CD14-positive monocyte (primary cell): ENCODE results near the gene RUFY4. TPM values are rescaled to one million over a fixed set of nuclear protein-coding genes. Genes with fewer than 3 reads are reported as not detected.

ENCODE experiments used
- DNase-seq, 3 donors: peaks; one replicate each; pipeline ENCODE4 v3.0.0-alpha.2; 2011 to 2022
- H2AFZ ChIP-seq: 2 replicates; pipeline ENCODE4 v1.6.0; 2012; ENCODE audit warnings: mild to moderate bottlenecking, low read depth, low read length, inconsistent platforms; ENCODE audit not compliant: insufficient read depth, poor library complexity, severe bottlenecking
- H3K27ac ChIP-seq, 2 donors: 1 replicate in 1 of 2; 2 replicates in 1 of 2; pipeline ENCODE4 v1.5.1; 2012 to 2013; ENCODE audit warnings: low read length in 2 of 2, control low read depth in 1 of 2, inconsistent platforms in 1 of 2, low read depth in 1 of 2, mild to moderate bottlenecking in 1 of 2
- H3K27me3 ChIP-seq, 2 donors: one replicate each; pipeline versions ENCODE4 v1.6.0 to v1.6.1; 2011 to 2013; ENCODE audit warnings: low read length in 2 of 2; ENCODE audit not compliant: control insufficient read depth in 2 of 2, insufficient read depth in 2 of 2
- H3K36me3 ChIP-seq, 2 donors: replicated peaks in 1 of 2; 1 replicate in 1 of 2; 2 replicates in 1 of 2; pipeline versions ENCODE4 v1.5.1 to v1.6.1; 2012 to 2013; ENCODE audit warnings: low read length in 2 of 2, control low read depth in 1 of 2, inconsistent platforms in 1 of 2, mild to moderate bottlenecking in 1 of 2; ENCODE audit not compliant: insufficient read depth in 2 of 2, control insufficient read depth in 1 of 2
- H3K4me1 ChIP-seq, 2 donors: 1 replicate in 1 of 2; 2 replicates in 1 of 2; pipeline versions ENCODE4 v1.5.1 to v1.6.1; 2012 to 2013; ENCODE audit warnings: low read length in 2 of 2, control low read depth in 1 of 2, inconsistent platforms in 1 of 2, mild to moderate bottlenecking in 1 of 2, moderate library complexity in 1 of 2; ENCODE audit not compliant: insufficient read depth in 2 of 2, control insufficient read depth in 1 of 2
- H3K4me2 ChIP-seq: replicated peaks from 2 replicates; pipeline ENCODE3; 2012; ENCODE audit warnings: low read length, moderate library complexity, mild to moderate bottlenecking; ENCODE audit not compliant: poor library complexity, severe bottlenecking; ENCODE audit errors: extremely low read depth
- H3K4me3 ChIP-seq, 3 experiments: fragments of 200-600 bp in 1 of 3; sonication (generic) in 1 of 3; replicated peaks in 1 of 3; 1 replicate in 2 of 3; 2 replicates in 1 of 3; pipeline ENCODE4 v1.5.1; 2011 to 2013; ENCODE audit warnings: low read length in 3 of 3, mild to moderate bottlenecking in 3 of 3, control low read depth in 2 of 3, low read depth in 2 of 3, inconsistent platforms in 1 of 3, moderate library complexity in 1 of 3
- H3K79me2 ChIP-seq: 2 replicates; pipeline ENCODE4 v1.6.0; 2012; ENCODE audit warnings: mild to moderate bottlenecking, control low read depth, inconsistent platforms, low read length, moderate library complexity; ENCODE audit not compliant: insufficient read depth
- H3K9ac ChIP-seq: 2 replicates; pipeline ENCODE4 v1.6.0; 2017; ENCODE audit warnings: low read length, mild to moderate bottlenecking; ENCODE audit not compliant: insufficient read depth, poor library complexity, severe bottlenecking
- H3K9me3 ChIP-seq, 2 donors: replicated peaks in 1 of 2; 1 replicate in 1 of 2; 2 replicates in 1 of 2; pipeline versions ENCODE4 v1.5.1 to v1.6.1; 2012 to 2013; ENCODE audit warnings: low read length in 2 of 2, control low read depth in 1 of 2; ENCODE audit not compliant: control insufficient read depth in 1 of 2, insufficient read depth in 1 of 2
- H4K20me1 ChIP-seq: 2 replicates; pipeline ENCODE4 v1.6.0; 2012; ENCODE audit warnings: mild to moderate bottlenecking, low read length, control low read depth, moderate library complexity; ENCODE audit not compliant: insufficient read depth
- H3K27ac Mint-ChIP-seq, 7 donors: one replicate each; pipeline ENCODE4 v1.8.0; 2020; ENCODE audit warnings: mild to moderate bottlenecking in 7 of 7, mixed read lengths in 7 of 7, moderate library complexity in 6 of 7, inconsistent platforms in 2 of 7
- H3K27me3 Mint-ChIP-seq, 3 donors: one replicate each; pipeline ENCODE4 v1.8.0; 2021 to 2022; ENCODE audit warnings: low read depth in 3 of 3, mild to moderate bottlenecking in 3 of 3, mixed read lengths in 3 of 3, moderate library complexity in 3 of 3, inconsistent platforms in 1 of 3
- H3K36me3 Mint-ChIP-seq, 2 donors: one replicate each; pipeline ENCODE4 v1.8.0; 2020; ENCODE audit warnings: mixed read lengths in 2 of 2, inconsistent platforms in 1 of 2, mild to moderate bottlenecking in 1 of 2
- H3K4me1 Mint-ChIP-seq: one replicate; pipeline ENCODE4 v1.8.0; 2020; ENCODE audit warnings: mild to moderate bottlenecking, mixed read lengths
- H3K4me3 Mint-ChIP-seq, 2 donors: one replicate each; pipeline ENCODE4 v1.8.0; 2020; ENCODE audit warnings: mild to moderate bottlenecking in 2 of 2, mixed read lengths in 2 of 2, moderate library complexity in 1 of 2
- H3K9me3 Mint-ChIP-seq, 7 donors: one replicate each; pipeline ENCODE4 v1.8.0; 2020 to 2022; ENCODE audit warnings: mixed read lengths in 7 of 7, mild to moderate bottlenecking in 6 of 7, moderate library complexity in 6 of 7, inconsistent platforms in 2 of 7
- CTCF ChIP-seq: fragments of 200-600 bp; IDR thresholded peaks from one replicate; pipeline ENCODE4 v1.8.0; 2022; ENCODE audit warnings: antibody characterized with exemption, mild to moderate bottlenecking
- WGBS: methylation state at CpG from one replicate; pipeline ENCODE4 v1.1.5; 2013; ENCODE audit warnings: missing lambda C conversion rate; ENCODE audit not compliant: insufficient coverage; 5-methylcytosine and 5-hydroxymethylcytosine counted together
- intact Hi-C, 2 donors: fragments of 100-400 bp; cut with micrococcal nuclease; formaldehyde crosslinking; loops; one replicate each; pipeline versions ENCODE4 v1.15.0 to v1.15.1; 2023
- polyA plus RNA-seq, 3 donors: library from polyadenylated mRNA; depleted of rRNA in 1 of 3; unstranded in 2 of 3; stranded (reverse) in 1 of 3; fragments of 300-500 nt in 2 of 3; fragments of >200 nt in 1 of 3; fragmentation: Illumina TruSeq in 2 of 3; gene quantifications; 1 replicate in 2 of 3; 2 replicates in 1 of 3; pipeline ENCODE4 v1.2.3, GENCODE V29; 2012 to 2021

Gene RUFY4
- polyA plus RNA-seq, 3 donors = 0.65 to 26.1 (median 0.68) TPM

GRCh38 chr2:218089259-218089658 lies 20.2 kb downstream of the RUFY4 start:
- H3K9me3 Mint-ChIP-seq = peaks cover 8 to 25% (median 15%) of the 10 kb centered on the region in 7 donors
- Histone ChIP-seq H3K36me3 (peaks cover 0 to 6% of the 10 kb centered on the region in 2 donors), H4K20me1 (no peaks in the 10 kb centered on the region), H3K9me3 (peaks cover 8 to 12% of the 10 kb centered on the region in 2 donors), H3K27ac (no peak overlapping the region), H3K4me3 (no peak overlapping the region), H2AFZ (no peak overlapping the region), H3K27me3 (no peaks in the 10 kb centered on the region), H3K4me1 (peaks cover 17 to 18% of the 10 kb centered on the region in 2 donors), H3K79me2 (no peaks in the 10 kb centered on the region), H3K4me2 (no peak overlapping the region), H3K9ac (no peak overlapping the region)
- peaks cover 22% of the 10 kb centered on the region for H3K4me1 Mint-ChIP-seq
- DNase-seq = no peak
- WGBS = 100% methylated on average over 2 of the region's 8 CpGs
- no peak for TF ChIP-seq CTCF
- intact Hi-C loops = no loop called here
- peaks cover 8 to 35% of the 10 kb centered on the region in 2 donors for H3K36me3 Mint-ChIP-seq
- H3K27ac Mint-ChIP-seq = peak overlapping the region in 1 of 7 donors; percentile 62
- no peak overlapping the region for H3K4me3 Mint-ChIP-seq
- peaks cover 3 to 9% (median 4%) of the 10 kb centered on the region in 3 donors for H3K27me3 Mint-ChIP-seq

- Mint-ChIP-seq H3K27ac (peak overlapping the region in 3 of 7 donors; percentile 16 to 36 (median 16)), H3K9me3 (peaks cover 0 to 7% (median 4%) of the 10 kb centered on the region in 7 donors), H3K36me3 (peaks cover 5 to 21% of the 10 kb centered on the region in 2 donors), H3K4me1 (peaks cover 25% of the 10 kb centered on the region), H3K27me3 (peaks cover 3 to 10% (median 4%) of the 10 kb centered on the region in 3 donors), H3K4me3 (peak overlapping the region in 1 of 2 donors; percentile 26)
- peaks cover under 1 to 5% of the 10 kb centered on the region in 2 donors for H3K9me3 ChIP-seq
- H2AFZ ChIP-seq = no peak overlapping the region
- H3K4me3 ChIP-seq = peak overlapping the region in 1 of 3 experiments; percentile 16
- intact Hi-C loops = no loop called here
- H3K9ac ChIP-seq = no peak overlapping the region
- peak in 1 of 3 donors; percentile 29 for DNase-seq
- peak overlapping the region in 1 of 2 donors; percentile 43 for H3K27ac ChIP-seq
- H3K4me2 ChIP-seq = peak overlapping the region; percentile 38
- peaks cover 0 to under 1% of the 10 kb centered on the region in 2 donors for H3K36me3 ChIP-seq
- H3K4me1 ChIP-seq = peaks cover 17 to 18% of the 10 kb centered on the region in 2 donors
- WGBS = no CpG with 5 or more reads among the region's 3 CpGs
- H3K79me2 ChIP-seq = no peaks in the 10 kb centered on the region
- no peaks in the 10 kb centered on the region for H4K20me1 ChIP-seq
- no peak for TF ChIP-seq CTCF
- H3K27me3 ChIP-seq = no peaks in the 10 kb centered on the region
Observed at GRCh38 chr2:218091746-218092145, 22.7 kb downstream of the RUFY4 start.
